HG03469 (cell line): ENCODE results near the gene SLC9A7.
A peak's percentile ranks its signal among the peaks of the same experiment; 100 is the strongest.
"Not testable (repeated sequence)": the region's sequence is repeated elsewhere in the genome, so short reads cannot be mapped to it uniquely, and the experiment has no call there.

Experiments used
- ATAC-seq: cut with Tn5 transposase; IDR thresholded peaks from one replicate; pipeline ENCODE4 v1.9.1; 2021; ENCODE audit warnings: mild to moderate bottlenecking, moderate library complexity, moderate number of reproducible peaks; ENCODE audit not compliant: unreplicated experiment

The SLC9A7 gene

DNA sequence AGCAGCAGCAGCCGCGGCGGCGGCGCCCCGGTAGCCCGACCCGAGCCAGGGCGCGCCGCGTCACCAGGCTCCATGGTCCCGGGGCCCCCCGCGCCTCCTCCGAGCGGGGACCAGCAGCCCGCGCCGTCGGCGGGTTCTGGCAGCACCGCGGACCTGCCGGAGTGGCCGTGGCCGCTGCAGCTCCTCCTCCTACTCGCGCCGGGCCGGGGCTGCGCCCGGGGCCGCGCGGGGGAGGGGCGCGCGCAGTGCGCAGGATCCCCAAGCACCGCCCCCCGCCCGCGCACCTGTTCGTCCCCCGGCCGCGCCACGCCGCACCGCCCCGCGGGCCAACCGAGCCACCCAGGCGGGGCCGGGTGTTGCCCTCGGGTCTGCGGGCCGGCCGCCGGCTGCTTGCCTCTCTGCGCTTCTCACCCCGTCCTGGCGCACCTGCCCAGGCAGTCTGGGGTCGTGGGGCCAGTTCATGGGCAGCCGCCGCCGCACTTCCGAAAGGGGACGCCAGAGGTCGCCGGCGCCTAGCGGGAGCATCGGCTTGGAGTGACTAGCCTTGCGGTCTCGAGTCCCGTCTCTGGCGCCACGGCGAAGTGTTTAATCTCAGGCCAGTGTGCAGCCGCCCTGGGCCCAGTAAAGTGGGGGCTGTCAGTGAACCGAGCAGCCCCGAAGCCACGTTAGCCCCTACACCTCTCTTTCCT lies at the start of gene SLC9A7:
TSS of gene SLC9A7 (minus strand) at position 163 of the 689 bp plus-strand sequence. CDS start at position 74, 89 bp downstream.
- peak; percentile 39 for ATAC-seq

DNA sequence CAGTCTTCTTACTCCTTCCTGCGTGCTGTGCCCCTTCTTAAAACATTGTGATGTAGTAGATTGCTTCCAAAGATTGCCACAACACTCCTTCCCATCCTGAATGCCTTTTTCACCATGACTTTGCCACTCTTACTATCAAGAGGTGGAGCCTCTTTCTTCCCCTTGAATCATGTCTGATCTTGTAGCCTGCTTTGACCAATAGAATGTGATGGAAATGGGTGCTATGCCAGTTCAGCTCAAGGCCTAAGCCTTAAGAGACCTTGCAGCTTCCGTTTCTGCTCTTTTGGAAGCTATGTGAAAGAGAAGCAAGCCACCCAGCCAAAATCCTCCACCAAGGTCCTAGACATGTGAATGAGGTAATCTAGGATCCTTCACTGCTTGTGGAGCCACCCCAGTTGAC lies 46.4 kb upstream of the SLC9A7 start:
- no peak for ATAC-seq

GRCh38 chrX:46803140-46803539 lies 44.2 kb upstream of the SLC9A7 start:
- ATAC-seq: no peak

GRCh38 chrX:46796574-46797191 lies 37.8 kb upstream of the SLC9A7 start:
- ATAC-seq: no peak

DNA sequence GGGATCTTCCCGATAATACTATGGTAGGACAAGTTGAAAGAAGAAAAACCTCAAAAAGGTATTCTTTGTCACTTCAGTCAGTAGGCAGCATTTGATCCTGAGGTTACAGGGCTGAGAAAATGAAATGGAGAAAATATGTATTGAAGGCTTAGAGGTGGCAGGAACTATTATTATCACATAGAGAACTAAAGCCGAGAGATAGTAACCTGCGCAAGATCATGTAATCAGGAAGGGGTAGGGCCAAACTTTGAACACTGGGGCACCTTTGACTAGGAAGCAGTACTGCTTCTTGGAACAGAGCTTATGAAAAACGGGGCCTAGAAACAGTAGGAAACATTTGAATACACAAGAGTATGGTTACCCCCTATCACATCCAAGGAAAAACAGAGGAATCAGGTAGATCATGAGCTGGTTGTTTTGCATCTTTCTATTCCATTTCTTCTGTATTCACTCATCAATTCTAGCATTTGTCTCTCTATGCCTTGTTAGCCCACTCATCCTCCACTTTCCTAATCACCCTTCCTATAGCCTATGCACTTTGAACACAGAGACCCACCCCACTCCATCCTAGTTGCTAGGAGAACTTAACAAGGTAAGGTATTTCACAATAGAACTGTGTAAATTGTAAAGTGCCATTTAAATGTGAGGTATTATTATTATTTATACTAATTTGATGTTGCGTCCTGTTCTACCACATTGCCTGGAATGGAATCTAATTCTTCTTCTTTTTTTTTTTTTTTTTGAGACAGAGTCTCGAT lies 34.6 kb upstream of the SLC9A7 start:
- no peak for ATAC-seq

GRCh38 chrX:46792810-46793188 lies 33.9 kb upstream of the SLC9A7 start:
- ATAC-seq: no peak

- ATAC-seq: no peak
Measured at GRCh38 chrX:46791927-46792809, 33.2 kb upstream of the SLC9A7 start.

GRCh38 chrX:46788902-46789301 lies 30.0 kb upstream of the SLC9A7 start:
- ATAC-seq: no peak

GRCh38 chrX:46784437-46784836 lies 25.5 kb upstream of the SLC9A7 start:
- not testable (repeated sequence) for ATAC-seq

DNA sequence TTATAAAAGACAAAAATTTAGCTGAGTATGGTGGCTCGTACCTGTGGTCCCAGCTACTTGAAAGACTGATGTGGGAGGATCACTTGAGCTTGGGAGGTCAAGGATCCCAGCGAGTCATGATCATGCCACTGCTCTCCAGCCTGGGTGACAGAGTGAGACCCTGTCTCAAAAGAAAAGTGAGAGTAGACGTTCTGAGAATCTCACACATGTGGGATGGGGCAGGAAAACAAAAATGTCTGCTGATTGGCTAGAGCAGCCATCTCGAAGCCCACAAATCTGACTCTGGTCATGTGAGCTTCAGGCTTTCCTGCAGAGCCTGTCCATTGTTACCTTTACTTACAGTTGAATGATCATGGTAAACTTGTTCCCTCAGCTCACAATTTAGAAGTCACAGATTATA lies 23.1 kb upstream of the SLC9A7 start:
- ATAC-seq: no peak

- no peak for ATAC-seq
Measured at GRCh38 chrX:46777971-46778810, 19.3 kb upstream of the SLC9A7 start.

DNA sequence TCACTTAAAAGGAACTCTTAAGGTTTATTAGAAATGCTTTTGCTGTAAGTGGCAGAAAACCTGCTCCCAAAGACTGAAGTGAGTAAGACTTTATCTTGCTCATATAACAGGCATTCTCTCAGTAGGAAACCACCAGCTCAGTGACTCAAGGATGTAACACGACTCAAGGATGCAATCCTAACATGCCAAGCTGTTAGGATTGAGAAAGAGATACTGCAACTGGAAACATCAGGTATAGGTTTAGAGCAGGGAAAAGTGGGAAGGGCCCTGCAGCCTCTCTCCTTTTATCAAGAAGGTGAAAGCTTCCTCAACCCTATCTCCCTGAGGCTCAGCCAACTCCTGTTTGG lies 11.9 kb upstream of the SLC9A7 start:
- ATAC-seq: no peak

- ATAC-seq: no peak
Measured at GRCh38 chrX:46770000-46770816, 11.3 kb upstream of the SLC9A7 start.

- ATAC-seq: no peak
Measured at GRCh38 chrX:46762963-46763362, 4.0 kb upstream of the SLC9A7 start.

DNA sequence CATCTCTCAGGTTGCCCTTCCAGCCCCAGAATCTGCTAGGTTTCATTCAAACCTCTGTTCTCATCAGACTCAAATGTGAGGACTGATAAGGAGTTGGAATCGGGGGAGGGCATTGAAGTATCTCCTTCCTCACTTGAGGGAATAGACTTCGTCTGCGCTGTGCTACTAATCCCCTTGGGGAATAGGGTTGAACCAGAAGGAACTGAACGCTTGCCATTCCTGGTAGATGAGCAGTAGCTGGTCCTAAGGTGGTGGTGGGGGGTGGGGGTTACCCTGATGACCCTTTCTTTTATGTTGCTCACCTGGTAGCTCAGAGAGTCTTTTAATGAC lies 692 bp upstream of the SLC9A7 start:
- ATAC-seq: no peak

GRCh38 chrX:46758163-46758955 lies 559 bp downstream of the SLC9A7 start:
- peak; percentile 18 for ATAC-seq

- no peak for ATAC-seq
Measured at GRCh38 chrX:46757593-46757992, 1.3 kb downstream of the SLC9A7 start.

GRCh38 chrX:46757052-46757451 lies 1.9 kb downstream of the SLC9A7 start:
- no peak for ATAC-seq

DNA sequence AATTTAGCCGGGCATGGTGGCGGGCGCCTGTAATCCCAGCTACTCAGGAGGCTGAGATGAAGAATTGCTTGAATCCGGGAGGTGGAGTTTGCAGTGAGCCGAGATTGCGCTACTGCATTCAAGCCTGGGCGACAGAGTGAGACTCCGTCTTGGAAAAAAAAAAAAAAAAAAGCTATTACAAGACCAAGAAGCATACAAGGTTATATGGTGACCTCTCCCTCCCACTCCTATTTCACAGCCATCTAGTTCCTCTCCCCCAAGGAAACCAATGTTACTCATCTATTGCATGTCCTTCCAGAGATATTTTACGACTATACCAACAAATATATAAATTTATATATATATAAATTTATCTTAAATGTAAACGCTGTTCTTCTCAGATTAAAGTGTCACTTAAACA lies 3.2 kb downstream of the SLC9A7 start:
- ATAC-seq: no peak
